Glutamatergic neuron (in vitro differentiated cells): Measurements from ENCODE around the gene STRIP2. TPM values are rescaled to one million over a fixed set of nuclear protein-coding genes. Genes with fewer than 3 reads are reported as not detected.
"Not testable (repeated sequence)": the region's sequence is repeated elsewhere in the genome, so short reads cannot be mapped to it uniquely, and the experiment has no call there.

Source experiments
- DNase-seq: peaks from one replicate; pipeline ENCODE4 v3.0.0; 2022
- H3K27ac Mint-ChIP-seq: one replicate; pipeline ENCODE4 v1.8.0; 2020; ENCODE audit warnings: mild to moderate bottlenecking, mixed read lengths, inconsistent platforms; ENCODE audit not compliant: unreplicated experiment
- H3K27me3 Mint-ChIP-seq: one replicate; pipeline ENCODE4 v1.8.0; 2020; ENCODE audit warnings: mild to moderate bottlenecking, moderate library complexity, mixed read lengths, inconsistent platforms; ENCODE audit not compliant: unreplicated experiment
- H3K36me3 Mint-ChIP-seq: one replicate; pipeline ENCODE4 v1.8.0; 2020; ENCODE audit warnings: mild to moderate bottlenecking, mixed read lengths, inconsistent platforms; ENCODE audit not compliant: unreplicated experiment
- H3K4me1 Mint-ChIP-seq: one replicate; pipeline ENCODE4 v1.8.0; 2020; ENCODE audit warnings: mild to moderate bottlenecking, low read depth, mixed read lengths, inconsistent platforms; ENCODE audit not compliant: unreplicated experiment
- H3K4me3 Mint-ChIP-seq: one replicate; pipeline ENCODE4 v1.8.0; 2020; ENCODE audit warnings: mild to moderate bottlenecking, mixed read lengths, inconsistent platforms; ENCODE audit not compliant: unreplicated experiment
- H3K9me3 Mint-ChIP-seq: one replicate; pipeline ENCODE4 v1.8.0; 2020; ENCODE audit warnings: mild to moderate bottlenecking, moderate library complexity, mixed read lengths, inconsistent platforms; ENCODE audit not compliant: unreplicated experiment
- CTCF ChIP-seq: fragments of 200-600 bp; sonication (generic); IDR thresholded peaks from one replicate; pipeline ENCODE4 v1.5.0; 2021; ENCODE audit not compliant: partially characterized antibody, unreplicated experiment
- total RNA-seq: library from RNA; stranded (reverse); fragmentation: NEBNext Ultra II Directional; extraction: Animal tissue kit (Norgen Biotek cat#: 25700); gene quantifications from one replicate; pipeline ENCODE4 v1.2.1, GENCODE V29; 2021; ENCODE audit not compliant: unreplicated experiment

Gene STRIP2
- total RNA-seq, 1 donor from 2014 or later: 3.3 TPM

- no peak for DNase-seq
- H3K36me3 Mint-ChIP-seq: no peaks in the 10 kb centered on the region
- no peak overlapping the region for H3K27ac Mint-ChIP-seq
- no peak overlapping the region for H3K4me3 Mint-ChIP-seq
- TF ChIP-seq CTCF: no peak
- H3K4me1 Mint-ChIP-seq: peaks cover under 1% of the 10 kb centered on the region
- no peaks in the 10 kb centered on the region for H3K9me3 Mint-ChIP-seq
- no peaks in the 10 kb centered on the region for H3K27me3 Mint-ChIP-seq
Observed at GRCh38 chr7:129469930-129470329, 35.7 kb downstream of the STRIP2 start.

DNA sequence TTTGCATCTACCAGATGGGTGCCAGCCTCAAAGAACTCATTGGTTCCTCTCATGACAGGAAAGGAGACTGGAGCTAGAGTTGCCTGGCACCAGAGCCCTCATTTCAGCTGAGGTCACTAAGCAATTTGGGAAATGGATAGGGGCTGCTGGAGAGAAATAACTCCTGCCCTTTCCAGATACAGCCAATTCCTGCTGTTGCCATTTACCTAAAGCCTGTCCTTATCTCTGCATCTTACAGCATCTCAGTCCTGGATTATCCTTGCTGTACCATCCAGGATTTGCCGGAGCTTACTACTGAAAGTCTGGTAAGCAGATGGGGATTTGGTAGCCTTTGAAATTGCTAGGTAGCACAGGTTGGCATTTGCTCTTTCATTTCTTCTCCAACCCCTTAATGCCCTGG lies 36.2 kb downstream of the STRIP2 start:
- no peaks in the 10 kb centered on the region for H3K27me3 Mint-ChIP-seq

GRCh38 chr7:129471402-129471827 lies 37.2 kb downstream of the STRIP2 start:
- H3K4me1 Mint-ChIP-seq: peaks cover 3% of the 10 kb centered on the region
- no peaks in the 10 kb centered on the region for H3K9me3 Mint-ChIP-seq
- TF ChIP-seq CTCF: no peak
- no peaks in the 10 kb centered on the region for H3K27me3 Mint-ChIP-seq
- H3K27ac Mint-ChIP-seq: no peak overlapping the region
- no peak overlapping the region for H3K4me3 Mint-ChIP-seq
- no peaks in the 10 kb centered on the region for H3K36me3 Mint-ChIP-seq
- DNase-seq: no peak

More for the DNA sequence above, 36.2 kb downstream of the STRIP2 start:
- H3K9me3 Mint-ChIP-seq: no peaks in the 10 kb centered on the region
- H3K27ac Mint-ChIP-seq: no peak overlapping the region
- H3K4me3 Mint-ChIP-seq: no peak overlapping the region
- no peak for TF ChIP-seq CTCF
- DNase-seq: no peak
- peaks cover 3% of the 10 kb centered on the region for H3K4me1 Mint-ChIP-seq
- no peaks in the 10 kb centered on the region for H3K36me3 Mint-ChIP-seq

DNA sequence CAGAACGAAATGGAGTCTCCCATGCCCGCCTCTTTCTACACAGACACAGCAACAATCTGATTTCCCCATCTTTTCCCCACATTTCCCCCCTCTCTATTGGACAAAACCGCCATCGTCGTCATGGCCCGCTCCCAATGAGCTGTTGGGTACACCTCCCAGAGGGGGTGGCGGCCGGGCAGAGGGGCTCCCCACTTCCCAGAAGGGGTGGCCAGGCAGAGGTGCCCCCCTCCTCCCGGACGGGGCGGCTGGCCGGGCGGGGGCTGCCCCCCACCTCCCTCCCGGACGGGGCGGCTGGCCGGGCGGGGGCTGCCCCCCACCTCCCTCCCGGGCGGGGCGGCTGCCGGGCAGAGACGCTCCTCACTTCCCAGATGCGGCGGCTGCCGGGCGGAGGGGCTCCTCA lies 41.7 kb downstream of the STRIP2 start:
- H3K4me1 Mint-ChIP-seq, H3K4me3 Mint-ChIP-seq, H3K36me3 Mint-ChIP-seq, H3K27me3 Mint-ChIP-seq, H3K9me3 Mint-ChIP-seq, DNase-seq: not testable (repeated sequence)
- peak overlapping the region; percentile 77 for H3K27ac Mint-ChIP-seq

DNA sequence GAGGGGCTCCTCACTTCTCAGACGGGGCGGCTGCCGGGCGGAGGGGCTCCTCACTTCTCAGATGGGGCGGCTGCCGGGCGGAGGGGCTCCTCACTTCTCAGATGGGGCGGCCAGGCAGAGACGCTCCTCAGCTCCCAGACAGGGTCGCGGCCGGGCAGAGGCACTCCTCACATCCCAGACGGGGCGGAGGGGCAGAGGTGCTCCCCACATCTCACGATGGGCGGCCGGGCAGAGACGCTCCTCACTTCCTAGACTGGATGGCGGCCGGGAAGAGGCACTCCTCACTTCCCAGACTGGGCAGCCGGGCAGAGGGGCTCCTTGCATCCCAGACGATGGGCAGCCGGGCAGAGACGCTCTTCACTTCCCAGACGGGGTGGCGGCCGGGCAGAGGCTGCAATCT lies 42.2 kb downstream of the STRIP2 start:
- not testable (repeated sequence) for H3K27ac Mint-ChIP-seq, H3K4me3 Mint-ChIP-seq, H3K9me3 Mint-ChIP-seq, H3K36me3 Mint-ChIP-seq, DNase-seq, H3K4me1 Mint-ChIP-seq, H3K27me3 Mint-ChIP-seq

DNA sequence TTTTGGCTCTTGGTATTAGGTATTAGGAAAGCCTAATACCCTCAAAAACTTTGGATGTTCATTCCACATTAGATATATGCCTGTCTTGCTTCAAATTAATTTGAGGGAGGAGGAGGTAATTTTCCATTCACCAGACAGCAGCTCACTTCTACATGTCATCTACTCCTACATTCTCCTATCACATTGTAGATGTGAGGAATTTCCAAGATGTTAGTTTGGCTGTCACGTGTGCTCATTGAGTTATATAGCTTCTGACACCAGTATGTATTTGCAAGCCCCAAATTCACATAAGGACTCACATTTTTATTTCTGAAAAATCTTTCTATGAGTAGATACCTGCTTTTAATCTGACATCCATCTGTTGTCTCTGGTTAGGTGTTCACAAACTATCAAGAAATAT lies 45.6 kb downstream of the STRIP2 start:
- Mint-ChIP-seq H3K36me3 (peaks cover 8% of the 10 kb centered on the region), H3K27ac (no peak overlapping the region), H3K9me3 (peaks cover 1% of the 10 kb centered on the region), H3K4me3 (no peak overlapping the region), H3K4me1 (peaks cover 3% of the 10 kb centered on the region), H3K27me3 (no peaks in the 10 kb centered on the region)
- DNase-seq: no peak
- no peak for TF ChIP-seq CTCF
